ENCODE measurements around the gene CHST13. TPM values are rescaled to one million over a fixed set of nuclear protein-coding genes. Genes with fewer than 3 reads are reported as not detected.

Gene CHST13
- total RNA-seq, 2 donors from 2014 or later = 1.6 to 6.7 TPM

DNA sequence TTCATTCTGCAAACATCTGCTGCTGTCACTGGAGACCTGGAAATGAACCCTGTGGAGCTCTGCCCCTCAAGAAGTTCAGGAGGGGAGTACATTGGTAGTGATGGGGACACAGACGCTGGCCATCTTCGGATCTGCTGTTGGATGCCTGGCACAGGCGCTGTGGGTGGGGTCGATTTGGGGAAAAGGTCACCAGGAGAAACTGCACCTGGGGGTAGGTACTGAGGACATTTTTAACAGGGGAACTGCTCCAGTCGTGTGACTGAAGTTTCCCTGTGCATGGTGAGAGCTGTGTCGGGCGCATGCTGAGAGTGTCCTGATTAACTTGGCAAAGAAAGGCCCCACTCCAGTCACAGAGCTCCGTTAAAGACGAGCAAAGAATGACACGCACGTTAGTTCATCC, 9.8 kb upstream of the CHST13 start:
- TF ChIP-seq CTCF (conservative IDR thresholded peaks at IDR 0.05) = no peak
- H3K36me3 Mint-ChIP-seq (ENCODE audit: low read depth) = no peaks in the 10 kb centered on the region
- H3K27ac Mint-ChIP-seq = no peak overlapping the region
- H3K4me3 Mint-ChIP-seq = no peak overlapping the region
- DNase-seq = no peak
- no peaks in the 10 kb centered on the region for H3K9me3 Mint-ChIP-seq
- H3K4me1 Mint-ChIP-seq = peaks cover 7% of the 10 kb centered on the region
- no peak overlapping the region for H3K9ac ChIP-seq (ENCODE audit: extremely low read depth, low read length, poor library complexity, severe bottlenecking)
- 84 to 88% methylated on average over 6 to 11 of the region's 11 CpGs for WGBS, 2 experiments (ENCODE audit: insufficient coverage in 1 of 2, insufficient read length in 1 of 2)
- no peaks in the 10 kb centered on the region for H3K36me3 ChIP-seq (ENCODE audit: control insufficient read depth, insufficient read depth, low read length)
- no peak overlapping the region for H3K27ac ChIP-seq (ENCODE audit: low read depth, low read length)
- peaks cover 7% of the 10 kb centered on the region for H3K4me1 ChIP-seq (ENCODE audit: control insufficient read depth, insufficient read depth, low read length)
- no peaks in the 10 kb centered on the region for H3K9me3 ChIP-seq (ENCODE audit: control insufficient read depth, low read length)
- no peak overlapping the region for H3K4me3 ChIP-seq (ENCODE audit: low read length)
- no peaks in the 10 kb centered on the region for H3K27me3 ChIP-seq (ENCODE audit: control insufficient read depth, insufficient read depth, low read length, poor library complexity, severe bottlenecking)
- no peaks in the 10 kb centered on the region for H3K27me3 Mint-ChIP-seq (ENCODE audit: insufficient read depth)

- Histone ChIP-seq H3K27me3 (ENCODE audit: control insufficient read depth, insufficient read depth, low read length, poor library complexity, severe bottlenecking) (no peaks in the 10 kb centered on the region), H3K9ac (ENCODE audit: extremely low read depth, low read length, poor library complexity, severe bottlenecking) (no peak overlapping the region), H3K4me1 (ENCODE audit: control insufficient read depth, insufficient read depth, low read length) (peaks cover 7% of the 10 kb centered on the region), H3K9me3 (ENCODE audit: control insufficient read depth, low read length) (no peaks in the 10 kb centered on the region), H3K27ac (ENCODE audit: low read depth, low read length) (no peak overlapping the region), H3K36me3 (ENCODE audit: control insufficient read depth, insufficient read depth, low read length) (no peaks in the 10 kb centered on the region), H3K4me3 (ENCODE audit: low read length) (no peak overlapping the region)
- H3K27me3 Mint-ChIP-seq (ENCODE audit: insufficient read depth) = no peaks in the 10 kb centered on the region
- H3K4me3 Mint-ChIP-seq = no peak overlapping the region
- no peaks in the 10 kb centered on the region for H3K9me3 Mint-ChIP-seq
- DNase-seq = no peak
- H3K4me1 Mint-ChIP-seq = peaks cover 11% of the 10 kb centered on the region
- H3K27ac Mint-ChIP-seq = no peak overlapping the region
- TF ChIP-seq CTCF (conservative IDR thresholded peaks at IDR 0.05) = no peak
- no peaks in the 10 kb centered on the region for H3K36me3 Mint-ChIP-seq (ENCODE audit: low read depth)
- WGBS, 2 experiments (ENCODE audit: insufficient coverage in 1 of 2, insufficient read length in 1 of 2) = 93% methylated on average over 8 of the region's 8 CpGs; no CpG with 5 or more reads in 1 of the 2 experiments
Measured at GRCh38 chr3:126515066-126515706, 8.8 kb upstream of the CHST13 start.

DNA sequence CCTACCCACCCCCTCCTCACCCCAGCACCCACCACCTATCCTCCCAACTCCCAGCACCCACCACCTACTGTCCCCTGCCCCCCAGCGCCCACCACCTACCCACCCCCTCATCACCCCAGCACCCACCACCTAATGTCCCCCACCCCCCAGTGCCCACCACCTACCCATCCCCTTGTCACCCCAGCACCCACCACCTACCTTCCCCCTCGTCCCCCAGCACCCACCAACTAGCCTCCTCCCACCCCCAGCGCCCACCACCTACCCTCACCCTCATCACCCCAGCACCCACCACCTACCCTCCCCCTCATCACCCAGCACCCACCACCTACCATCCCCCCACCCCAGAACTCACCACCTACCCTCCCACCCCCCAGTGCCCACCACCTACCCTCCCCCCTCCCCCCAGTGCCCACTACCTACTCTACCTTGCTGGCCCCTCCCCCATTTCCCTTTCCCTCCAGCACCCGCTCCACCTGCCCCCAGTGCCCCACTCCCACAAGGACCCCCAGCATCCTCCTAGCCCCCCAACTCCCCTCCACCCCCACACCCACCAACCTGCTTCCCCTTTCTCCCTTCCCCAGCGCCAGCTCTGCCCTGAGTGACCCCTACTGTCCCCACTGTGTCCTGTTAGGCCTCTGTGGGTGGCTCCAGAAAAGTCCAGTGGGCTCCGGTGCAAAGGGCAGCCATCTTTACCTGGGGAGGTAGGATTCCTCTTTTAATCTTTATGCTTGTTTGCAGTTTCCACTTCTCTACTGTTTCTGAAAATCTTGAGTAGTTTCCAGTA, 7.6 kb upstream of the CHST13 start:
- DNase-seq = no peak
- Mint-ChIP-seq H3K9me3 (no peaks in the 10 kb centered on the region), H3K4me3 (no peak overlapping the region)

More for the DNA sequence above, 7.6 kb upstream of the CHST13 start:
- H3K4me3 ChIP-seq (ENCODE audit: low read length) = no peak overlapping the region
- peaks cover 7% of the 10 kb centered on the region for H3K4me1 ChIP-seq (ENCODE audit: control insufficient read depth, insufficient read depth, low read length)
- no peak overlapping the region for H3K27ac Mint-ChIP-seq
- no peaks in the 10 kb centered on the region for H3K36me3 ChIP-seq (ENCODE audit: control insufficient read depth, insufficient read depth, low read length)
- 94% methylated on average over 3 of the region's 6 CpGs; no CpG with 5 or more reads in 1 of the 2 experiments for WGBS, 2 experiments (ENCODE audit: insufficient coverage in 1 of 2, insufficient read length in 1 of 2)
- TF ChIP-seq CTCF (conservative IDR thresholded peaks at IDR 0.05) = no peak
- H3K9me3 ChIP-seq (ENCODE audit: control insufficient read depth, low read length) = no peaks in the 10 kb centered on the region
- H3K4me1 Mint-ChIP-seq = peaks cover 11% of the 10 kb centered on the region
- no peaks in the 10 kb centered on the region for H3K27me3 Mint-ChIP-seq (ENCODE audit: insufficient read depth)
- H3K27me3 ChIP-seq (ENCODE audit: control insufficient read depth, insufficient read depth, low read length, poor library complexity, severe bottlenecking) = no peaks in the 10 kb centered on the region
- no peak overlapping the region for H3K27ac ChIP-seq (ENCODE audit: low read depth, low read length)
- H3K36me3 Mint-ChIP-seq (ENCODE audit: low read depth) = no peaks in the 10 kb centered on the region
- H3K9ac ChIP-seq (ENCODE audit: extremely low read depth, low read length, poor library complexity, severe bottlenecking) = no peak overlapping the region
